NCI-H2196 treated with DMSO at 0.1 percent for 48 hours (cell line): Measurements from ENCODE around the gene RASGRP3.

Source experiments
- DNase-seq: peaks from one replicate; lab custom pipeline; 2025; ENCODE audit not compliant: unreplicated experiment; lab: John Stamatoyannopoulos, UW

The RASGRP3 gene

GRCh38 chr2:33522576-33522975 is 46.1 kb downstream of the RASGRP3 start:
- no peak for DNase-seq

DNA sequence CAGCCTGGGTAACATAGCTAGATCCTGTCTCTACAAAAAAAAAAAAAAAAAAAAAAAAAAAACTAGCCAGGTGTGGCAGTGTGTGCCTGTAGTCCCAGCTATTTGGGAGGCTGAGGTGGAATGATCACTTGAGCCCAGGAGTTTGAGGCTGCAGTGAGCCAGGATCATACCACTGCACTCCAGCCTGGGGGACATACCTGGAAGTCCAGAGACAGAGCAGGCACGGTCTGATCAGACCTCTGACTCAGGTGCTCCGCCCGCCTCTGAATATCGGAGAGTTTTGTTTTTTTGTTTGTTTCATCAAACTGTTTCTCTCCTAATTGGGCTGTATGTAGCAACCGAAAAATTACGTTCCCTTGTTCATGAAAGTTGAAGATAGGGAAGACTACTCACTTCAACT is 49.2 kb downstream of the RASGRP3 start:
- DNase-seq, result no peak

GRCh38 chr2:33526132-33526531 is 49.7 kb downstream of the RASGRP3 start:
- DNase-seq, result no peak

DNA sequence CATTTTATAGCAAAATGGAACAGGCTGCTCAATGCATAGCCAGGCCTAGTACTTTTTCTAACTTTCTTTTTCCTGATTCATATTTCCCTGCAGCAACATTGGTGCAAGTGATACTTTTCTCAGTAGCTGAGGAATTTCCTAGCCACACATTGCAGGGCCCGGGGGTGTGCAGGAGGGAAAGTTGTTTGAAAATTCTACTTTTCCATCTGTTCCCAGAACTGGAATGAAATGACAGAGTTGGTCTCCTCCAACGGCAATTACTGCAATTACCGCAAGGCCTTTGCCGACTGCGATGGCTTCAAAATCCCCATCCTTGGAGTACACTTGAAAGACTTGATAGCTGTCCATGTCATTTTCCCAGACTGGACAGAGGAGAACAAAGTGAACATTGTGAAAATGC is 50.5 kb downstream of the RASGRP3 start:
- DNase-seq, result no peak

GRCh38 chr2:33528441-33528950 is 52.0 kb downstream of the RASGRP3 start:
- DNase-seq, result no peak

DNA sequence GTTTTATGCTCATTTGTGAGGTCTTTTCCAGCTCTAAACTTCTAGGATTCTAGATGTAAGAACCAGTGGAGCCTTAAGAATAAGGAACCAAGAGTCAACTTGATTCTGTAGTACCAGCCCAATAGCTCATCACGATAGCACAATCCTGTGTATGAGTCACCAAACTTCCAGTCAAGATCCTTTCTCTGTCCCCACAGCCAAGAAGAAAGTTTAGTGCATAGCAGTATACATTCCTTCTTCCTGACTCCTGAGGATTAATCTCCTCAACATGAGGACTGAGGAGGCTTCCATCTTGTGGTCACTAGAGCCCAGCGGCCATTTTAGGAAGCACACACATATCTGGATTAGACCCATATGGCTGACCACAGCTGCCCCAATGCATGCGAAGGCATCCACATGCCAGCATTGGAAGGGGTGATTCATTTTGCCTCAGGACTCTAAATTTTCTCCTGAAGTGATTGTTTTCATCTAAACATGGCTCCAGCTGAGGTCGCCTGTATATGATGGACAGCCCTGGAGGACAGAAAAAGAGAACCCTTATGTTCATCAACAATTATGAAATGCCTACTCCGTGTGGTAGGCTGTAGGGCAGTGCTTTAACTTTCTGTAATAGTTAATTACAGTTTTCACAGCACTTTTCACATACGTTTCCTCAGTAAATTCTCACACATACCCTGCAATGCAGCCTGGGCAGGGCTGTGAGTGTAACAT is 53.5 kb downstream of the RASGRP3 start:
- no peak for DNase-seq

GRCh38 chr2:33530690-33531548 is 54.5 kb downstream of the RASGRP3 start:
- no peak for DNase-seq

DNA sequence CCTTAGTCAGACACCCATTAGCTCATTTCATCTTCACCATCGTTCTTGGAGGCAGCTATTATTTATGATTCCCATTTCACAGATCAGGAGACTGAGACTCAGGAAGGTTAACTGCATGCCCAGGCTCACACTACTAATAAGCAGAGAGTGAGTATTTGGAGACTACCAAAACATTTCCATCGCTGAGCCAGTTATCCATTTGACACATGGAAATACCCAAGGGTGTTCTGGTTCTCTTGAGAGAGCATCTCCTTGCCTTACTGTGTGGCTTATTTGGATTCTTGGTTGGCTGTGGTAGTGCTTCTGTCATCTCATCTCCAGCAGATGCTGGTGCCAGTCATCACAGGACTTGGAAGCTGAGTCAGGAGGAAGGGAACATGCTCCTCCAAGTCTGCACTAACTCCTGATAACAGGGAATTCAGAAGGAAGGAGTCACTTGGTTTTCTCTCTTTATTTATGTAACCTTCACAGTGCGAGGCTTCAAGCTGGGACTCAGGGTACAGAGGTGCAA is 55.2 kb downstream of the RASGRP3 start:
- DNase-seq, result no peak

GRCh38 chr2:33532146-33532545 is 55.7 kb downstream of the RASGRP3 start:
- DNase-seq, result no peak

- DNase-seq, result no peak
Measured at GRCh38 chr2:33532966-33533365, 56.5 kb downstream of the RASGRP3 start.

DNA sequence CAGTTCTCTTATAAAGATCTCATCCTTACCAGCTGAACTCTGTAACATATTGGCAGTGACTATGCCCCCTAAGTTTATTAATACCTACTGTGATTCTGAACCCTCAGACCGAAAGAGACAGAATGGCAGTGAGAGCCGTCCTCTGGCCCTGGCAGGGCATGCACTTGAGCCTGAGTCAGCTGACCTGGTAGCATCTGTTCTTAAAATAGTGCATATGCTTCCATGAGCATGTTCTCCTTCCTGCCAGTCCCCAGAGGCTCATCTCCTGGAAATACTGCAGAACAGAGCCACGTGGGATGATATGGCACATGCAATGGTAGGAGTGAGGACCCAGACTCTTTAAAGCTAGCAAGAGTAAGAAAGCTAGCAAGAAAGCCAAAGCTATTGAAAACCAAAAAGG is 59.0 kb downstream of the RASGRP3 start:
- no peak for DNase-seq

DNA sequence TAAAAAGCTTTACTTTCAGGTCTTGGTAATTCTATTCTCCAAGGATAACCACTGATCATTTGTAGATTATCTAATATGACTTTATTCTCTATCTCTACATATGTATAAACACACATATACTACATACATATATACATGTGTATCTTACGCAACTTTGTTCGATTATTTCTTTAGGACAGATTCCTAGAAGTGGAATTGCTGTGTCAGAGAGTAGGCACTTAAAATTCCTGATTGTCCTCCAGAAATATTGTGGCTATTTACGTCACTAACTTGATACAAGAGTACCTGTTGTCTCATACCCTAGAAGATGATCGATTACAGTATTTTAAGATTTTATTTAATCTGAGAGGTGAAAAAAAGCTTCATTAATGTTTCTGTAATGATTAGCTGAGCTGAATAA is 64.8 kb downstream of the RASGRP3 start:
- no peak for DNase-seq

GRCh38 chr2:33550206-33550605 is 73.8 kb downstream of the RASGRP3 start:
- DNase-seq, result no peak

DNA sequence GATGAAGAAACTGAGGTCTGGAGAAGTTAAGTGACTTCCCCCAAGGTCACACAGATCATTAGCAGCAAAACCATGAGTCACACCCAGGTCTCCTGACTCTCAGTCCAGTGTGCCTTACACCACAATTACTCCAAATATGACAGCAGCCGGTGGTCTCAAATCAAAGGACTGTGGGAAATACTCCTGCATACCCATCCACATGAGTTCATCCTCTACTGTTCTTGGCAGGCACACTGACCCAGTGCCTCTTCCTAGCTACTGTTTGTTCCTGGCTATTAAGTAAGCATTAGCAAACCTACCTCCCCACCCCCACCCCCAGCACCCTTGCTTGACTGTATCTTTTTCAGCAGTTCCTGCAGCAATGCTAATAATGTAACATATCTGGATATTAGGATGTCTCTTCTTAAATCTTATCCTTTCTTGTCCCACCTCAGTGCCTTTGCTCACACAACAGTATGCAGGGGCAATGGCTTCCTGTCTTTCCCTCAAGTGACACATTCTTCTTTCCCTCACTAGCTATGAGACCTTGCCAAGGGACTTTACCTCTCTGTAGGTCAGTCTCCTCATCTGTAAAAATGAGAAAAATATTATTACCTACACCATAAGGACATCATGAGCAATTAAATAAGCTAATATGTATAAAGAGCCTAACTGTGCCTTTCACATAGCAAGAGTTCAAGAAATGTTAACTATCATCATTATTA is 76.5 kb downstream of the RASGRP3 start:
- no peak for DNase-seq

- DNase-seq, result no peak
Measured at GRCh38 chr2:33555681-33556080, 79.2 kb downstream of the RASGRP3 start.

DNA sequence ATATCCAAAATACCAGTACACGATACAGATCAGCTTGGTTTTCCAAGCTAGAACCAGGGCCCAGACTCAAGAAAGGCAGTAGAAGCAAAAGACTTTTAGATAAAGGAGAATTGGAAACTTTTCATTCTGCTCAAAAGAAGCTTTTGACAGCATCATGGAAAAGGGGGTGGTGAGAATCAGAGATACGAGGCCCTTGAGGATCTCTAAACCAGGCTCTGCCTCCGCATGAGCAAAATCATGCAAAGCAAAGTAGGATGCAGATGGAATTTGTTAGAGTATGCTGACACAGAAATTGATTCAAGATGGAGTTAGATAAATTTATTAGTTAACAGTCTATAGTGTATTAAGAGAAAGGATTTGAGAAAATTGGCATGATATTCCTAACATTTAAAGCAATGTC is 82.9 kb downstream of the RASGRP3 start:
- no peak for DNase-seq

GRCh38 chr2:33560017-33560416 is 83.6 kb downstream of the RASGRP3 start:
- DNase-seq, result no peak

- no peak for DNase-seq
Measured at GRCh38 chr2:33561872-33562271, 85.4 kb downstream of the RASGRP3 start.

DNA sequence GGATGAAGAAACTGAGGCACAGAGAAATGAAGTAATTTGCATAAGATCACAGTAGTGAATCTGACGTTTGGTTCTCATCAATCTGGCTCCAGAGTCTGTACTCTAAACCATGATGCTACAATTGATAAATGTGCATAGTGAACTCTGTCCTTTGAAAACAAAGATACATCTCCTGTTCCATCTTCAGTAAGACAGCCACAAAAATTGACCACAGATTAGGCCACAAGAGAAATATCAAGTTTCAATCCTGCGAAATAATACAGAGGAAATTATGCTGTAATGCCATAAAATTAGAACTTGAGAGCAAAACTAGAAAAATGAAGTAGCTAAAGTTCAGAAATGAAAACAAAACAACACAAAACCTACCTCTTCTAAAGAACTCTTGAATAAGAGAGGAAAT is 94.2 kb downstream of the RASGRP3 start:
- DNase-seq, result no peak

DNA sequence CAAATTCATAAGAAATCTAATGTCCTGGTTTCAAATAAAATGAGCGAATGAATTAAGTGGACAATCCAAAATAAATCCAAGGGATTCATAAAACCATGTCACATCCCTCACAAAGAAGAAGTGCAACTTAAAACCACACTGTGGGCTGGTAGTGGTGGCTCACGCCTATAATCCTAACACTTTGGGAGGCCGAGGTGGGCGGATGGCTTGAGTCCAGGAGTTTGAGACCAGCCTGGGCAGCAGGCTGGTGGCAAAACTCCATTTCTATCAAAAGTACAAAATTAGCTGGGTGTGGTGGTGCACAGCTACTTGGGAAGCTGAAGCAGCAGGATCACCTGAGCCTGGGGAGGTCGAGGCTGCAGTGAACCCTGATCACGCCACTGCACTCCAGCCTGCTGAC is 97.2 kb downstream of the RASGRP3 start:
- no peak for DNase-seq

- no peak for DNase-seq
Measured at GRCh38 chr2:33577084-33577483, 100.6 kb downstream of the RASGRP3 start.
